ENCODE results near the gene EPHA7.

EPHA7 gene

GRCh38 chr6:93391965-93392364, 27.4 kb downstream of the EPHA7 start:
- no peak overlapping the region for H3K27ac ChIP-seq (replicated peaks)
- DNase-seq (ENCODE audit: low read depth in 1 of 2, low spot score in 1 of 2) = no peak
- TF ChIP-seq REST (IDR thresholded peaks at IDR 0.05; ENCODE audit: insufficient replicate concordance, low read depth) (no peak), CTCF (IDR thresholded peaks at IDR 0.05; ENCODE audit: insufficient read depth, low read length) (no peak), POLR2AphosphoS5 (IDR thresholded peaks at IDR 0.05; ENCODE audit: low read depth) (no peak)
- no peak overlapping the region for H3K4me3 ChIP-seq (replicated peaks; ENCODE audit: insufficient read depth, low read length)
- no peaks in the 10 kb centered on the region for H3K27me3 ChIP-seq (ENCODE audit: insufficient read depth, poor library complexity, severe bottlenecking)

- Histone ChIP-seq H3K27me3 (ENCODE audit: insufficient read depth, poor library complexity, severe bottlenecking) (no peaks in the 10 kb centered on the region), H3K4me3 (replicated peaks; ENCODE audit: insufficient read depth, low read length) (no peak overlapping the region), H3K27ac (replicated peaks) (no peak overlapping the region)
- DNase-seq (ENCODE audit: low read depth in 1 of 2, low spot score in 1 of 2) = no peak
- TF ChIP-seq REST (IDR thresholded peaks at IDR 0.05; ENCODE audit: insufficient replicate concordance, low read depth) (no peak), CTCF (IDR thresholded peaks at IDR 0.05; ENCODE audit: insufficient read depth, low read length) (no peak), GABPA (IDR thresholded peaks at IDR 0.05; ENCODE audit: low read depth) (no peak), SPI1 (IDR thresholded peaks at IDR 0.05; ENCODE audit: borderline replicate concordance, low read depth) (no peak), POLR2AphosphoS5 (IDR thresholded peaks at IDR 0.05; ENCODE audit: low read depth) (no peak)
Measured at GRCh38 chr6:93389192-93389591, 30.2 kb downstream of the EPHA7 start.

GRCh38 chr6:93388070-93388469, 31.3 kb downstream of the EPHA7 start:
- no peak for DNase-seq (ENCODE audit: low read depth in 1 of 2, low spot score in 1 of 2)
- no peaks in the 10 kb centered on the region for H3K27me3 ChIP-seq (ENCODE audit: insufficient read depth, poor library complexity, severe bottlenecking)
- TF ChIP-seq POLR2AphosphoS5 (IDR thresholded peaks at IDR 0.05; ENCODE audit: low read depth) (no peak), REST (IDR thresholded peaks at IDR 0.05; ENCODE audit: insufficient replicate concordance, low read depth) (no peak), GABPA (IDR thresholded peaks at IDR 0.05; ENCODE audit: low read depth) (no peak), SPI1 (IDR thresholded peaks at IDR 0.05; ENCODE audit: borderline replicate concordance, low read depth) (no peak), CTCF (IDR thresholded peaks at IDR 0.05; ENCODE audit: insufficient read depth, low read length) (no peak)
- no peak overlapping the region for H3K27ac ChIP-seq (replicated peaks)
- no peak overlapping the region for H3K4me3 ChIP-seq (replicated peaks; ENCODE audit: insufficient read depth, low read length)

Measured in HL-60 (cell line).